Neural cell (in vitro differentiated cells): ENCODE measurements around the gene IL20RB. TPM values are rescaled to one million over a fixed set of nuclear protein-coding genes. Genes with fewer than 3 reads are reported as not detected.

Experiments
- H2AFZ ChIP-seq: fragments of 200-600, 300-800 bp; sonication (generic), shearing (Covaris generic); 2 replicates; pipeline ENCODE4 v1.6.0; 2014; ENCODE audit warnings: low read depth, mild to moderate bottlenecking, antibody characterized with exemption, low read length, moderate library complexity
- H3F3A ChIP-seq: fragments of 200-600 bp; shearing (Covaris generic); 2 replicates; pipeline ENCODE4 v1.6.1; 2016; ENCODE audit warnings: mild to moderate bottlenecking, moderate library complexity, mixed read lengths, antibody characterized with exemption, low read length; ENCODE audit not compliant: insufficient read depth, poor library complexity, severe bottlenecking
- H3K27ac ChIP-seq: fragments of 200-600, 300-800 bp; sonication (generic), shearing (Covaris generic); 2 replicates; pipeline ENCODE4 v1.5.1; 2014; ENCODE audit warnings: mild to moderate bottlenecking, low read length, moderate library complexity
- H3K27me3 ChIP-seq: fragments of 300-800, 200-600 bp; sonication (generic), shearing (Covaris generic); 2 replicates; pipeline ENCODE4 v1.6.0; 2014; ENCODE audit warnings: mild to moderate bottlenecking, low read depth, low read length, moderate library complexity; ENCODE audit not compliant: insufficient read depth
- H3K36me3 ChIP-seq: fragments of 300-800, 200-600 bp; sonication (generic), shearing (Covaris generic); 2 replicates; pipeline ENCODE4 v1.5.1; 2014; ENCODE audit warnings: mild to moderate bottlenecking, antibody characterized with exemption, low read length, moderate library complexity; ENCODE audit not compliant: insufficient read depth
- H3K4me2 ChIP-seq: fragments of 300-800, 200-600 bp; sonication (generic), shearing (Covaris generic); 2 replicates; pipeline ENCODE4 v1.6.0; 2014; ENCODE audit warnings: mild to moderate bottlenecking, low read length
- H3K4me3 ChIP-seq: fragments of 300-800, 200-600 bp; sonication (generic), shearing (Covaris generic); 2 replicates; pipeline ENCODE4 v1.5.1; 2014; ENCODE audit warnings: mild to moderate bottlenecking, low read length, moderate library complexity
- H3K79me2 ChIP-seq: fragments of 200-600 bp; shearing (Covaris generic); replicated peaks from 2 replicates; pipeline ENCODE4 v1.6.0; 2014; ENCODE audit warnings: mild to moderate bottlenecking, low read length, moderate library complexity; ENCODE audit not compliant: insufficient read depth
- H3K9ac ChIP-seq: fragments of 300-800, 200-600 bp; sonication (generic), shearing (Covaris generic); 2 replicates; pipeline ENCODE4 v1.6.1; 2016; ENCODE audit warnings: mild to moderate bottlenecking, low read length, mixed read lengths
- H3K9me2 ChIP-seq: fragments of 200-600 bp; shearing (Covaris generic); 2 replicates; pipeline ENCODE4 v1.6.1; 2016; ENCODE audit warnings: mild to moderate bottlenecking, low read length, mixed read lengths; ENCODE audit not compliant: insufficient read depth
- H3K9me3 ChIP-seq: fragments of 200-600, 300-800 bp; sonication (generic), shearing (Covaris generic); 2 replicates; pipeline ENCODE4 v1.6.1; 2016; ENCODE audit warnings: mild to moderate bottlenecking, mixed run types, low read length, moderate library complexity, mixed read lengths
- H4K20me1 ChIP-seq: fragments of 200-600 bp; shearing (Covaris generic); 2 replicates; pipeline ENCODE4 v1.6.1; 2016; ENCODE audit warnings: mild to moderate bottlenecking, mixed run types; ENCODE audit not compliant: insufficient read depth
- EP300 ChIP-seq: fragments of 450-650 bp; conservative IDR thresholded peaks from 2 replicates; pipeline ENCODE4 v1.6.1; 2014; ENCODE audit warnings: antibody characterized with exemption, mild to moderate bottlenecking, moderate library complexity; ENCODE audit not compliant: poor library complexity, severe bottlenecking
- EZH2 ChIP-seq: fragments of 200-600, 300-800 bp; shearing (Covaris generic), sonication (generic); IDR thresholded peaks from 2 replicates; pipeline ENCODE4 v1.6.1; 2014; ENCODE audit warnings: antibody characterized with exemption, low read length, borderline replicate concordance, mild to moderate bottlenecking; ENCODE audit not compliant: insufficient read depth, poor library complexity, severe bottlenecking
- MXI1 ChIP-seq: fragments of 450-650 bp; conservative IDR thresholded peaks from 2 replicates; pipeline ENCODE4 v1.6.1; 2014; ENCODE audit warnings: antibody characterized with exemption, mild to moderate bottlenecking; ENCODE audit not compliant: poor library complexity, severe bottlenecking
- POLR2AphosphoS5 ChIP-seq: IDR thresholded peaks from 2 replicates; pipeline ENCODE4 v1.6.1; 2012
- RAD21 ChIP-seq: fragments of 450-650 bp; conservative IDR thresholded peaks from 2 replicates; pipeline ENCODE4 v1.6.1; 2014; ENCODE audit warnings: antibody characterized with exemption, mild to moderate bottlenecking, moderate library complexity
- SMC3 ChIP-seq: fragments of 450-650 bp; conservative IDR thresholded peaks from 2 replicates; pipeline ENCODE4 v1.6.1; 2014; ENCODE audit warnings: antibody characterized with exemption, mild to moderate bottlenecking, moderate library complexity; ENCODE audit not compliant: poor library complexity
- TAF1 ChIP-seq: IDR thresholded peaks from 2 replicates; pipeline ENCODE4 v1.6.1; 2012; ENCODE audit warnings: low read depth
- polyA plus RNA-seq: library from polyadenylated mRNA; depleted of rRNA; stranded (reverse); fragments of >200 nt; gene quantifications from 2 replicates; pipeline ENCODE4 v1.2.3, GENCODE V29; 2014
- TF ChIP-seq, protein P1 (sequence below): IDR thresholded peaks from 2 replicates; pipeline ENCODE4 v1.6.1; 2012; ENCODE audit warnings: borderline replicate concordance
- TF ChIP-seq, protein P2 (sequence below): fragments of 450-650 bp; IDR thresholded peaks from 2 replicates; pipeline ENCODE4 v1.5.1; 2014; ENCODE audit warnings: antibody characterized with exemption, mild to moderate bottlenecking, moderate library complexity; ENCODE audit not compliant: poor library complexity, severe bottlenecking

The IL20RB gene
- polyA plus RNA-seq, 1 donor from 2014 or later: 3.0 TPM

DNA sequence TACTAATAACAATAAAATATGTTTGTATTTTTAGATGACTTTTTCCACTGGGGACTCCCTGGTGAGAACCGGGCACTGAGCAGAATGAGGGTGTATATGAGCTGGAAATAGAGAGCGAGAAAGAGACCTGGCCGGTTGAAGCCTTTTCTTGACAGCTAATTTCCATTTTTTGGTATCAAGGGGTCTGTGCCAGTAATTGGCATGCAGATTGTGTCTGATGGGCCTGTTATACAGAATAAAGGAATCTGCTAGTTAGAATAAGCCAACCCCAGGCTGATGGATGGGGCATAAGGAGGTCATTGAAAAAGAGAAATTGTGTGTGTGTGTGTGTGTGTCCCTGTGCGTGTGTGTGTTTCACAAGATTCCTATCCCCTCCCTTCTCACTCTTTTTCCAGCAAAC lies 83.9 kb downstream of the IL20RB start:
- no peak overlapping the region for H3K4me3 ChIP-seq
- H3K9ac ChIP-seq: no peak overlapping the region
- no peaks in the 10 kb centered on the region for H3K79me2 ChIP-seq
- no peaks in the 10 kb centered on the region for H4K20me1 ChIP-seq
- H3K4me2 ChIP-seq: no peak overlapping the region
- no peaks in the 10 kb centered on the region for H3F3A ChIP-seq
- TF ChIP-seq, protein P1, sequence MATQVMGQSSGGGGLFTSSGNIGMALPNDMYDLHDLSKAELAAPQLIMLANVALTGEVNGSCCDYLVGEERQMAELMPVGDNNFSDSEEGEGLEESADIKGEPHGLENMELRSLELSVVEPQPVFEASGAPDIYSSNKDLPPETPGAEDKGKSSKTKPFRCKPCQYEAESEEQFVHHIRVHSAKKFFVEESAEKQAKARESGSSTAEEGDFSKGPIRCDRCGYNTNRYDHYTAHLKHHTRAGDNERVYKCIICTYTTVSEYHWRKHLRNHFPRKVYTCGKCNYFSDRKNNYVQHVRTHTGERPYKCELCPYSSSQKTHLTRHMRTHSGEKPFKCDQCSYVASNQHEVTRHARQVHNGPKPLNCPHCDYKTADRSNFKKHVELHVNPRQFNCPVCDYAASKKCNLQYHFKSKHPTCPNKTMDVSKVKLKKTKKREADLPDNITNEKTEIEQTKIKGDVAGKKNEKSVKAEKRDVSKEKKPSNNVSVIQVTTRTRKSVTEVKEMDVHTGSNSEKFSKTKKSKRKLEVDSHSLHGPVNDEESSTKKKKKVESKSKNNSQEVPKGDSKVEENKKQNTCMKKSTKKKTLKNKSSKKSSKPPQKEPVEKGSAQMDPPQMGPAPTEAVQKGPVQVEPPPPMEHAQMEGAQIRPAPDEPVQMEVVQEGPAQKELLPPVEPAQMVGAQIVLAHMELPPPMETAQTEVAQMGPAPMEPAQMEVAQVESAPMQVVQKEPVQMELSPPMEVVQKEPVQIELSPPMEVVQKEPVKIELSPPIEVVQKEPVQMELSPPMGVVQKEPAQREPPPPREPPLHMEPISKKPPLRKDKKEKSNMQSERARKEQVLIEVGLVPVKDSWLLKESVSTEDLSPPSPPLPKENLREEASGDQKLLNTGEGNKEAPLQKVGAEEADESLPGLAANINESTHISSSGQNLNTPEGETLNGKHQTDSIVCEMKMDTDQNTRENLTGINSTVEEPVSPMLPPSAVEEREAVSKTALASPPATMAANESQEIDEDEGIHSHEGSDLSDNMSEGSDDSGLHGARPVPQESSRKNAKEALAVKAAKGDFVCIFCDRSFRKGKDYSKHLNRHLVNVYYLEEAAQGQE: no peak
- no peaks in the 10 kb centered on the region for H3K27me3 ChIP-seq
- H3K9me3 ChIP-seq: no peaks in the 10 kb centered on the region
- no peaks in the 10 kb centered on the region for H3K9me2 ChIP-seq
- no peaks in the 10 kb centered on the region for H3K36me3 ChIP-seq
- no peak overlapping the region for H2AFZ ChIP-seq
- H3K27ac ChIP-seq: no peak overlapping the region

DNA sequence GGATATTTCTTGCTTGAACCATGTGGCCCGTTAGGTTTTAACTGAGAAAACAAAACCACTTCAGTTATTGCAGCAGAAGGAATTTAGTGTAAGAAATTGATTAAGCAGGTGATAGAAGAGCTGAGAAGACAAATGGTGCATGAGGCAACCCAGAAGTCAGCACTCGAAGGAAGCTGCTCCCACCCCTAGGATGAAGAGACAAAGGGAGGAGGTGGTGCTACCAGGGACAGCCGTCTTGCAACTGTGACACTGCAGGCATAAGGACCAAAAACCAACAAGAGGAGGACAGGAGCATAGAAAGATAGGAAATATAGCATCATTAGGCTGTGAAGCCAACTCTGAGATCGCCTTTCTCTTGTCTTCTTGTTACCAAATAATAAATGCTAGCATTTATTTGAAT lies 89.0 kb downstream of the IL20RB start:
- Histone ChIP-seq H3K4me2 (no peak overlapping the region), H3F3A (no peaks in the 10 kb centered on the region), H3K79me2 (no peaks in the 10 kb centered on the region), H3K27me3 (no peaks in the 10 kb centered on the region), H3K27ac (no peak overlapping the region), H3K36me3 (no peaks in the 10 kb centered on the region), H4K20me1 (no peaks in the 10 kb centered on the region), H2AFZ (no peak overlapping the region), H3K4me3 (no peak overlapping the region), H3K9me3 (no peaks in the 10 kb centered on the region), H3K9me2 (no peaks in the 10 kb centered on the region), H3K9ac (no peak overlapping the region)
- TF ChIP-seq RAD21 (no peak), EZH2 (no peak), SMC3 (no peak), MXI1 (no peak), TAF1 (no peak), EP300 (no peak), POLR2AphosphoS5 (no peak)
- TF ChIP-seq, protein P2, sequence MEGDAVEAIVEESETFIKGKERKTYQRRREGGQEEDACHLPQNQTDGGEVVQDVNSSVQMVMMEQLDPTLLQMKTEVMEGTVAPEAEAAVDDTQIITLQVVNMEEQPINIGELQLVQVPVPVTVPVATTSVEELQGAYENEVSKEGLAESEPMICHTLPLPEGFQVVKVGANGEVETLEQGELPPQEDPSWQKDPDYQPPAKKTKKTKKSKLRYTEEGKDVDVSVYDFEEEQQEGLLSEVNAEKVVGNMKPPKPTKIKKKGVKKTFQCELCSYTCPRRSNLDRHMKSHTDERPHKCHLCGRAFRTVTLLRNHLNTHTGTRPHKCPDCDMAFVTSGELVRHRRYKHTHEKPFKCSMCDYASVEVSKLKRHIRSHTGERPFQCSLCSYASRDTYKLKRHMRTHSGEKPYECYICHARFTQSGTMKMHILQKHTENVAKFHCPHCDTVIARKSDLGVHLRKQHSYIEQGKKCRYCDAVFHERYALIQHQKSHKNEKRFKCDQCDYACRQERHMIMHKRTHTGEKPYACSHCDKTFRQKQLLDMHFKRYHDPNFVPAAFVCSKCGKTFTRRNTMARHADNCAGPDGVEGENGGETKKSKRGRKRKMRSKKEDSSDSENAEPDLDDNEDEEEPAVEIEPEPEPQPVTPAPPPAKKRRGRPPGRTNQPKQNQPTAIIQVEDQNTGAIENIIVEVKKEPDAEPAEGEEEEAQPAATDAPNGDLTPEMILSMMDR: no peak
- TF ChIP-seq, protein P1: no peak
